Uterine smooth muscle cell (primary cell): ENCODE measurements around the gene ELL. TPM values are rescaled to one million over a fixed set of nuclear protein-coding genes. Genes with fewer than 3 reads are reported as not detected.

Experiments
- total RNA-seq: library from RNA; depleted of rRNA; stranded (reverse); fragments of >200 nt; gene quantifications from 2 replicates; pipeline ENCODE4 v1.2.3, GENCODE V29; 2014

Gene ELL
- total RNA-seq = 15.2 and 16.6 TPM in 2 replicates

DNA sequence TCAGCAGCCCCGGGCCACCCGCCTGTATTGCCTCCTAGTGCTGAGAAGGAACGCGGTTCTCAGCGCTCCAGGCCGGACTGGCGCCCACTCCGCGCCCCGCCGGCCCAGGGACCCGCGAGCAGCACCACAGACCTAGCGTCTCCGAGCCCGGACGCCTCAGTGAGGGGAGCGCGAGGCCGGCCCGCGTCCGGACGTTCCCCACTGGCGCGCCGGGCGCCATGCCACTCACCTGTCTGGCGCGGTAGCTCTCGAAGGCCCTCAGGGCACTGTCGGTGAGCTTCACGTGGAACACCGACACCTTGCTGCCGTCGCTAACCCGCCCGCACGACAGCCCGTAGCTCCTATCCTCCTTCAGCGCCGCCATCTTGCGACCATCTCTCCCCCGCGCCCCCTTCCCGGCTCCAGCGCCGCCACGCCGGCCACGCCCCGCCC is at the start of gene ELL:
Gene ELL, minus strand, starts transcription at position 379 of the 432 bp plus-strand sequence. Its CDS starts 15 bp downstream, at position 364.

DNA sequence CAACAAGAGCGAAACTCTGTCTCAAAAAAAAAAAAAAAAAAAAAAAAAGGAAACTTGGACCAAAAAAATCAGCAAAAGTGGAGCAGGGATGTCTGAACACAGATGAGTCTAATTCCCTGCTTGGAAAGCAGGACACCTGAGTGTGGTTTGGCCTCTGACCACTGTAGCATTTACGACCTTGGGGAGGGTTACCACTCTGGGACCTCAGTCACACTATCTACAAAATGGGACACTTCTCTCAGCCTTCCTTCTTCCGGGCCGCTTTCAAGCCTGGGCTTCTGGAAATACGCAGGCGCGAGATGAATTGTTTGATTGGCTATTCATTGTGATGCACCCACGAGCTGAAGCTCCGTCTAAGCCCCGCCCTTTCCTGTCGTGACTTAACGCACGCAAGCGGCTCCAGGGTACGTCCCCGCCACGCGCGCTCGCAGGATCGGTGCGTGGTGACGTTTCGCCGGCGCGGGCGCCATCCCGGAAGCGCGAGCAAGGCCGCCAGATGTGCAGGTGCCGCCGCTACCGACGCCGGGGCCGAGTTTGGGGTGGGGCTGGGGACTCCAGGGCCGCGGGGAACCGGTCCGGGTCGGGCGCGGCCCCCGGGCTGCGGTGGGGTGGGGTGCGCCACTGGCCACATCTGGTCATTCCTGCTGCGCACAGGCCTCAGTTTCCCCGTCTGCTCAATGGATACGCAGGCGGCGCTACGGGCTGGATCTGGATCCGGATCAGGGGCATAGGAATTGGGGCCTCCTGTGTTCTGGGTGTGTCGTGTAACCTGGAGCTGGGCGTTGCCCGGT is 35.7 kb upstream of the ELL start, which contains the start of gene KXD1:
Gene KXD1, plus strand, starts transcription at position 460 of the 791 bp plus-strand sequence. CDS start 4,187 bp downstream, outside the sequence.

GRCh38 chr19:18542941-18543813 is 21.3 kb upstream of the ELL start, which contains the start of gene FKBP8:
FKBP8 (minus strand) TSS chr19:18543573; CDS start chr19:18541970, 1,603 bp downstream.

DNA sequence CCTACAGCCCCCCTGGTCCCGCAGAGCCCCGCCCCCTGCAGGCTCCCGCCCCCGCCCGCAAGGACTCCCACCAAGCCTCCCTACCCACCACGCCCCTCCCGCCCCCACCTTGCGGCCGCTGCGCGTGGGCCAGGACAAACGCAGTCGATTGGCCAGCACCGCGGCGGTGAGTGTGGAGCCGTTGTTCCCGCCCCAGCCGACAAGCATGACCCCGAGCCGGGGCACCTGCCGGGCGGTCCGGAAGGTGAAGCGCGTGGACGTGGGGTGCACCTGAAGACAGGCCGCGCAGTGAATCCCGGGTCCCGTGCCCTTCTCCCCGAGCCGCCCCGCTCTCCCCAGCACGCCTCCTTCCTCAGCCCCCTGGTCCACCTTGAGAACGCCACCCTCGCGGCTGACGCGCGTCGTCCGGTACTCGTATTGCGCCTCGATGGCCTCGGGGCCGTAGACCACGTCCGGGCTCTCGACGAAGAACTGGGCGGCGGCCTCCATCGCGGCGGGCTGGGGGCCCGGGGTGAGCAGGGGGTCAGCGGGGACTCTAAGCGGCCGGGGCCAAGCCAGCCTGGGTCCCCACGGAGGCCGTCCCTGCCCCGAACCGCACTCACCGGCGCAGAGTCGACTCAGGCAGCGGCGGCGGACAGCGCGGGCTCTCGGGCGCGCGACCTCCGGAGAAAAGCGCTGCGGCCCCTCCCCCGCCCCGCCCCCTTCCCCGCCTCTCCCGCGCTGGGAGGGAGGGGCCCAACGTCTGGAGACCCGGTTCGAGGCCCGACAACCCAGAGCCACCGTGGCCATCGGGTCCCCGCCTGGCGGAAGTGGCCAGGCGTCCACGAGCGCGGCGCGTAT is 84.2 kb downstream of the ELL start, which contains the start of gene ISYNA1:
Gene ISYNA1, minus strand, starts transcription at position 643 of the 840 bp plus-strand sequence. Its CDS starts 154 bp downstream, at position 489.

GRCh38 chr19:18419195-18419698 is 102.6 kb downstream of the ELL start, which contains the start of gene SSBP4:
SSBP4 (plus strand) TSS chr19:18419398; CDS start chr19:18419649, 251 bp downstream.

DNA sequence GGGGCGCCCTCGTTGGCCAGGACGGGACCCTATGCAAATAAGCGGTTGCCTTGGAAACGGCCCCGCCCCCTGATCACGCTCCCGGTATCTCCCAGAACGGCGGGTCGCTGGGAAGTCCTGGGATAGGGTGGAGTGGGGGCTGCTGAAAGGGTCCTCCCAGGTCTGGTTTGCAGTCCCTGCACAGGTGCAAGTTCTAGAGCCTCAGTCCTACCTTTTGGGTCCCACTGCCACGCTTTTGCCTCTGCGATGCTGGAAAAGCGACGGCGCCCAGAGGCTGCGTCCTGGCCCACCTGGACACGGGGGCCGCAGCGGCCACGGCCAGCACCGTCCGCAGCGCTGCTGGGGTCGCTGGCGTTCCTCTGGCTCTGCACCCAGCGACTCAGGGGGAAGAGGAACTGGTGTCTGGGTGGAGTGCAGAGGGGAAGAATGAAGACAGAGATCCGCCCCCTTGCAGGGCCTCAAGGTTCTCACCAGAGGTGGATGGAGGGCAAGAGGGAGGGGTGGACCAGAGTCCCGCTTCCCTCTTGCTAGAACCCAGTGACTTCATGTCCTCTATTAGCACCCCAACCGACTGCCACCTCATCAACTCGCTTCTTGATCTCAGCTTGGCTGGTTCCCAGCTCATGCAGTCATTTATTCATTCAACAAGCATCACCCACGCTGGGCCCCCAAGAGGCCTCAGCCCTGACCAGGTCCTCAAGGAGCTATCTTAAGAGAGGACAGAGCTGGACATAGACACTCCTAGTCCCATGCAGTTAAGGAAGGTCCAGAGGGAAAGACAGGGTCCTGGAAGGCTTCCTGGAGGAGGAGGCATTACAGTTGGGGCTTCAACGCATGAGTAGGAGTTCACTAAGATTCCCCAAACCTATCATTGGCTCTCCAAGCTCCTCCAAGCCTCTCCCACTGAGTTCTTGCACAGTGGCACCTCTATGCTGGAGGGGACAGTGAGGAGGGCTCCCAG is 124.3 kb downstream of the ELL start, which contains the start of gene LRRC25:
Gene LRRC25, minus strand, starts transcription at position 381 of the 961 bp plus-strand sequence. CDS start 659 bp downstream, outside the sequence.

Other genes with a start within 250 kb of the ELL start
- gene IQCN, start 247.6 kb downstream of the ELL start, total RNA-seq = 0.44 and 0.50 TPM in 2 replicates
- gene JUND, start 240.4 kb downstream of the ELL start, total RNA-seq = 136 and 174 TPM in 2 replicates
- gene LSM4, start 199.0 kb downstream of the ELL start, total RNA-seq = 122 and 207 TPM in 2 replicates
- gene PGPEP1, start 181.5 kb downstream of the ELL start, total RNA-seq = 24.0 and 50.5 TPM in 2 replicates
- gene GDF15, start 135.9 kb downstream of the ELL start, total RNA-seq = 82.9 and 265 TPM in 2 replicates
- gene LRRC25, start 124.4 kb downstream of the ELL start, total RNA-seq = 0.11 and 0.25 TPM in 2 replicates
- 63.0 and 65.4 TPM in 2 replicates for gene SSBP4, start 102.7 kb downstream of the ELL start, total RNA-seq
- 10.7 and 27.7 TPM in 2 replicates for gene ISYNA1, start 83.9 kb downstream of the ELL start, total RNA-seq
- gene FKBP8, start 21.5 kb upstream of the ELL start, total RNA-seq = 160 and 335 TPM in 2 replicates
- gene KXD1, start 35.8 kb upstream of the ELL start, total RNA-seq = 46.0 and 68.0 TPM in 2 replicates
- gene UBA52, start 49.8 kb upstream of the ELL start, total RNA-seq = 425 and 545 TPM in 2 replicates
- gene REX1BD, start 66.7 kb upstream of the ELL start, total RNA-seq = 56.5 and 76.9 TPM in 2 replicates
- 0.11 and 1.00 TPM in 2 replicates for gene CRLF1, start 84.7 kb upstream of the ELL start, total RNA-seq
- gene TMEM59L, start 90.8 kb upstream of the ELL start, total RNA-seq = 0.11 and 0.37 TPM in 2 replicates
- 4.5 and 4.6 TPM in 2 replicates for gene KLHL26, start 115.0 kb upstream of the ELL start, total RNA-seq
- 1.7 and 2.1 TPM in 2 replicates for gene CRTC1, start 161.6 kb upstream of the ELL start, total RNA-seq